Mucosa of rectum (tissue), 2 donors: ENCODE data around the gene PKNOX1.

Source experiments
- H3K27ac ChIP-seq, 2 donors: one replicate each; pipeline ENCODE4 v1.7.0; 2013; ENCODE audit warnings: inconsistent platforms in 2 of 2, low read depth in 2 of 2, low read length in 2 of 2
- H3K27me3 ChIP-seq, 2 donors: one replicate each; pipeline ENCODE4 v1.7.0; 2013; ENCODE audit warnings: low read length in 2 of 2; ENCODE audit not compliant: control insufficient read depth in 2 of 2, insufficient read depth in 2 of 2
- H3K36me3 ChIP-seq, 2 donors: one replicate each; pipeline ENCODE4 v1.7.0; 2013; ENCODE audit warnings: low read length in 2 of 2; ENCODE audit not compliant: control insufficient read depth in 2 of 2, insufficient read depth in 2 of 2
- H3K4me1 ChIP-seq, 2 donors: one replicate each; pipeline ENCODE4 v1.7.0; 2013; ENCODE audit warnings: low read length in 2 of 2, mild to moderate bottlenecking in 1 of 2; ENCODE audit not compliant: control insufficient read depth in 2 of 2, insufficient read depth in 2 of 2
- H3K4me3 ChIP-seq, 2 donors: one replicate each; pipeline ENCODE4 v1.7.0; 2013; ENCODE audit warnings: low read length in 2 of 2
- H3K9ac ChIP-seq, 2 donors: one replicate each; pipeline ENCODE4 v1.7.0; 2013; ENCODE audit warnings: low read length in 2 of 2, low read depth in 1 of 2, mild to moderate bottlenecking in 1 of 2
- H3K9me3 ChIP-seq, 2 donors: one replicate each; pipeline ENCODE4 v1.7.0; 2013; ENCODE audit warnings: low read length in 2 of 2; ENCODE audit not compliant: control insufficient read depth in 2 of 2
- donor health status: healthy.
- donor health status: Normal muscosa, but diverticular disease.

PKNOX1 gene

GRCh38 chr21:42973309-42973990, 912 bp upstream of the PKNOX1 start:
- no peaks in the 10 kb centered on the region for H3K27me3 ChIP-seq
- H3K9me3 ChIP-seq, result no peaks in the 10 kb centered on the region
- no peaks in the 10 kb centered on the region for H3K36me3 ChIP-seq
- H3K27ac ChIP-seq, result peak overlapping the region; percentile 82 to 90
- H3K4me3 ChIP-seq, result peak overlapping the region; percentile 76 to 88
- peaks cover 11 to 13% of the 10 kb centered on the region in 2 donors for H3K4me1 ChIP-seq
- peak overlapping the region; percentile 93 to 95 for H3K9ac ChIP-seq

- Histone ChIP-seq H3K27me3 (no peaks in the 10 kb centered on the region), H3K9ac (peak overlapping the region; percentile 76 to 95), H3K36me3 (no peaks in the 10 kb centered on the region), H3K27ac (peak overlapping the region; percentile 88 to 89), H3K4me3 (peak overlapping the region; percentile 60 to 92), H3K4me1 (peaks cover 11 to 13% of the 10 kb centered on the region in 2 donors), H3K9me3 (no peaks in the 10 kb centered on the region)
These were observed 764 bp downstream of the PKNOX1 start for GRCh38 chr21:42974832-42975820.

- Histone ChIP-seq H3K9me3 (no peaks in the 10 kb centered on the region), H3K9ac (peak overlapping the region; percentile 76 to 95), H3K27ac (peak overlapping the region; percentile 85 to 89), H3K27me3 (no peaks in the 10 kb centered on the region), H3K4me3 (peak overlapping the region; percentile 60 to 92), H3K36me3 (no peaks in the 10 kb centered on the region), H3K4me1 (peaks cover 11 to 13% of the 10 kb centered on the region in 2 donors)
These were observed 1.7 kb downstream of the PKNOX1 start for GRCh38 chr21:42975886-42976608.

- no peak overlapping the region for H3K4me3 ChIP-seq
- no peak overlapping the region for H3K27ac ChIP-seq
These were observed 6.2 kb downstream of the PKNOX1 start for GRCh38 chr21:42980312-42981213.

GRCh38 chr21:42981214-42981523, 6.8 kb downstream of the PKNOX1 start:
- no peak overlapping the region for H3K9ac ChIP-seq
- H3K27me3 ChIP-seq, result no peaks in the 10 kb centered on the region
- no peak overlapping the region for H3K4me3 ChIP-seq
- H3K4me1 ChIP-seq, result no peaks in the 10 kb centered on the region
- H3K36me3 ChIP-seq, result no peaks in the 10 kb centered on the region
- H3K27ac ChIP-seq, result no peak overlapping the region
- no peaks in the 10 kb centered on the region for H3K9me3 ChIP-seq

More at GRCh38 chr21:42980312-42981213, 6.2 kb downstream of the PKNOX1 start:
- no peak overlapping the region for H3K9ac ChIP-seq
- H3K4me1 ChIP-seq, result peaks cover 0 to 5% of the 10 kb centered on the region in 2 donors
- no peaks in the 10 kb centered on the region for H3K27me3 ChIP-seq
- H3K9me3 ChIP-seq, result no peaks in the 10 kb centered on the region
- no peaks in the 10 kb centered on the region for H3K36me3 ChIP-seq

GRCh38 chr21:42981862-42982261, 7.5 kb downstream of the PKNOX1 start:
- Histone ChIP-seq H3K27me3 (no peaks in the 10 kb centered on the region), H3K36me3 (no peaks in the 10 kb centered on the region), H3K27ac (no peak overlapping the region), H3K4me3 (no peak overlapping the region), H3K4me1 (no peaks in the 10 kb centered on the region), H3K9ac (no peak overlapping the region), H3K9me3 (no peaks in the 10 kb centered on the region)

GRCh38 chr21:42983103-42983502, 8.7 kb downstream of the PKNOX1 start:
- Histone ChIP-seq H3K9ac (no peak overlapping the region), H3K4me3 (no peak overlapping the region), H3K4me1 (no peaks in the 10 kb centered on the region), H3K36me3 (no peaks in the 10 kb centered on the region), H3K27ac (no peak overlapping the region), H3K9me3 (no peaks in the 10 kb centered on the region), H3K27me3 (no peaks in the 10 kb centered on the region)

GRCh38 chr21:42983869-42984268, 9.5 kb downstream of the PKNOX1 start:
- Histone ChIP-seq H3K4me3 (no peak overlapping the region), H3K9ac (no peak overlapping the region), H3K27me3 (no peaks in the 10 kb centered on the region), H3K27ac (no peak overlapping the region), H3K9me3 (no peaks in the 10 kb centered on the region), H3K4me1 (no peaks in the 10 kb centered on the region), H3K36me3 (no peaks in the 10 kb centered on the region)

- Histone ChIP-seq H3K4me3 (no peak overlapping the region), H3K27me3 (no peaks in the 10 kb centered on the region), H3K9me3 (no peaks in the 10 kb centered on the region), H3K36me3 (no peaks in the 10 kb centered on the region), H3K9ac (no peak overlapping the region), H3K27ac (no peak overlapping the region), H3K4me1 (no peaks in the 10 kb centered on the region)
These were observed 11.9 kb downstream of the PKNOX1 start for GRCh38 chr21:42986125-42986783.
